ENCODE measurements around the gene WDR82. TPM values are rescaled to one million over a fixed set of nuclear protein-coding genes. Genes with fewer than 3 reads are reported as not detected.
A peak's percentile ranks its signal among the peaks of the same experiment; 100 is the strongest.

The WDR82 gene
- total and polyA plus RNA-seq, 2 of the 8 experiments (the other 6 are each of a cell fraction or from before 2014, with no cell fraction given): 33.5 to 82.7 TPM

DNA sequence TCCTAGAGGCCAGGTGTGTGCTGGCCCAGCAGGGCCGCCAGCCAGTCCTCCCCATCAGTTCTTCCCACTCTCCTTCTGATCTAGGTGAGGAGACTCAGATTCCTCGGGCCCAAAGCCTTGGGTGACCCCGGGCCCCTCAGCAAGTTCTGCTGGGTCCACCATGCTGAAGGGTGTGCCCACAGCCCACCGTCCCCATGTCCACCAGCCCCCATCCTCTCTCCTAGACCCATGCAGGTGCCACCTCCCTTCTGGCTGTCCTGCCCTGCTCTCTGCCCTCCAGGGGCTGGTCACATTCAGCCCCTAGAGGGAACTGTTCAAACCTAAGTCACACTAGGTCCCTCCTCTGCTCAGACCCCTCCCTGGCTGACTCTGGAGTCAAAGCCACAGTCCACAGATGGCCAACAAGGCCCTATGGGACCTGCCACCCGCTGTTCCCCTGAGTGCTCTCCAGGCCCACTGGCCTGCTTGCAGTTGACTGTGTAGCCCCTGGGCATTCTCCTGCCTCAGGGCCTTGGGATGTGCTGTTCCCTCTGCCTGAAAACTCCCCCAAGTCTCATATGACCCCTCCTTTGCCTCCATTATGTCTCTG lies 52.1 kb downstream of the WDR82 start:
- Histone ChIP-seq H3K4me3 (ENCODE audit: extremely low read depth in 1 of 4, insufficient read depth in 2 of 4, low read depth in 3 of 4, low read length in 4 of 4) (no peak overlapping the region), H2AFZ (ENCODE audit: low read length) (no peak overlapping the region), H2BK20ac (ENCODE audit: low read length) (no peak overlapping the region), H3K4me2 (ENCODE audit: insufficient read depth in 1 of 2, low read depth in 2 of 2, low read length in 2 of 2) (no peak overlapping the region), H2BK12ac (ENCODE audit: low read depth, low read length) (no peak overlapping the region), H4K20me1 (replicated peaks in 1 of 2; ENCODE audit: control insufficient read depth in 1 of 2, insufficient read depth in 2 of 2, low read length in 2 of 2) (peaks cover 6 to 8% of the 10 kb centered on the region in 2 experiments), H3K18ac (ENCODE audit: extremely low read depth, low read length) (no peak overlapping the region), H3K4me1 (replicated peaks in 1 of 4; ENCODE audit: control insufficient read depth in 3 of 4, insufficient read depth in 4 of 4, low read length in 3 of 4) (peaks cover 0 to 4% (median 2%) of the 10 kb centered on the region in 4 experiments; a peak in 5 of 7 replicates), H3K79me1 (ENCODE audit: low read depth, low read length) (no peaks in the 10 kb centered on the region; the same call in 1 of the 2 replicates), H2BK120ac (replicated peaks; ENCODE audit: low read depth, low read length) (no peak overlapping the region), H3K9ac (replicated peaks in 1 of 4; ENCODE audit: extremely low read depth in 1 of 4, low read depth in 3 of 4, low read length in 3 of 4) (no peak overlapping the region), H3K36me3 (ENCODE audit: control insufficient read depth in 2 of 4, insufficient read depth in 4 of 4, low read length in 3 of 4) (peaks cover 5 to 17% (median 11%) of the 10 kb centered on the region in 4 experiments; a peak in 5 of 8 replicates), H3K27me3 (replicated peaks in 1 of 4; ENCODE audit: control insufficient read depth in 3 of 4, extremely low read depth in 1 of 4, insufficient read depth in 3 of 4, low read length in 3 of 4) (no peaks in the 10 kb centered on the region), H3K23ac (ENCODE audit: insufficient read length) (no peak overlapping the region), H3K14ac (ENCODE audit: insufficient read length) (no peak overlapping the region), H3K9me3 (ENCODE audit: insufficient read depth in 2 of 2, low read depth in 1 of 2, low read length in 1 of 2) (no peaks in the 10 kb centered on the region), H4K5ac (ENCODE audit: insufficient read length, low read depth, low read length) (no peak overlapping the region), H3K23me2 (ENCODE audit: low read depth, low read length) (no peaks in the 10 kb centered on the region), H4K91ac (replicated peaks; ENCODE audit: insufficient read length, low read length) (no peak overlapping the region), H2BK5ac (ENCODE audit: low read depth, low read length) (no peak overlapping the region), H4K8ac (ENCODE audit: extremely low read depth, insufficient read depth, low read length) (peak overlapping the region; percentile 75), H3K27ac (ENCODE audit: low read depth, low read length) (no peak overlapping the region), H2AK5ac (ENCODE audit: low read depth, low read length) (no peak overlapping the region), H3K56ac (replicated peaks; ENCODE audit: insufficient read length, low read depth, low read length) (no peak overlapping the region), H3K4ac (replicated peaks; ENCODE audit: insufficient read length, low read depth, low read length) (no peak overlapping the region), H2BK15ac (ENCODE audit: low read length) (no peak overlapping the region), H3K79me2 (ENCODE audit: control insufficient read depth in 1 of 2, insufficient read depth in 2 of 2, low read length in 2 of 2) (no peaks in the 10 kb centered on the region)
- CTCF ChIA-PET (ENCODE audit: partially characterized antibody): interaction anchor here (0.7 to 20.4 kb wide), 12 partner anchors 9 to 219 kb away, joined by 3 to 336 read pairs (median 4); partner anchors contain the start of genes SEMA3G and TWF2
- POLR2A ChIA-PET (ENCODE audit: partially characterized antibody): interaction anchor here (1.2 to 1.7 kb wide), 4 partner anchors 10 to 232 kb away, joined by 4 to 5 read pairs (median 4); partner anchors contain the start of gene TWF2
- FAIRE-seq: no peak
- DNase-seq (ENCODE audit: low read depth in 1 of 2, low spot score in 2 of 2): no peak
- 72% methylated on average over 5 of the region's 5 CpGs; no CpG with 5 or more reads in 1 of the 2 experiments for WGBS, 2 experiments (ENCODE audit: extremely low coverage in 1 of 2, insufficient coverage in 1 of 2, insufficient read length in 1 of 2, insufficient replicate concordance in 2 of 2, low coverage in 1 of 2, low lambda C conversion rate in 2 of 2, missing lambda C conversion rate in 1 of 2)
- TF ChIP-seq RAD21 (IDR thresholded peaks at IDR 0.05 in 1 of 2, conservative IDR thresholded peaks at IDR 0.05 in 1 of 2; ENCODE audit: low read depth in 2 of 2, low read length in 2 of 2) (no peak), E2F6 (IDR thresholded peaks at IDR 0.05) (no peak), EZH2 (IDR thresholded peaks at IDR 0.05; ENCODE audit: low read depth, low read length, severe bottlenecking) (no peak), RFX5 (IDR thresholded peaks at IDR 0.05; ENCODE audit: borderline replicate concordance, low read depth, low read length) (no peak), BCL11A (IDR thresholded peaks at IDR 0.05; ENCODE audit: low read depth in 2 of 2, low read length in 2 of 2) (no peak), GTF2F1 (IDR thresholded peaks at IDR 0.05; ENCODE audit: borderline replicate concordance, low read depth, low read length) (no peak), CBX8 (IDR thresholded peaks at IDR 0.05; ENCODE audit: borderline replicate concordance, low read depth, low read length) (no peak), NANOG (IDR thresholded peaks at IDR 0.05; ENCODE audit: insufficient read depth, low read depth, low read length, poor library complexity, severe bottlenecking) (no peak), TAF1 (IDR thresholded peaks at IDR 0.05; ENCODE audit: low read depth, low read length) (no peak), CEBPB (IDR thresholded peaks at IDR 0.05; ENCODE audit: low read depth, low read length) (no peak), CHD2 (IDR thresholded peaks at IDR 0.05; ENCODE audit: low read length) (no peak), BACH1 (IDR thresholded peaks at IDR 0.05; ENCODE audit: low read length) (no peak)
